ENCODE data around the gene CNTN4. TPM values are rescaled to one million over a fixed set of nuclear protein-coding genes. Genes with fewer than 3 reads are reported as not detected.

Gene CNTN4
- total RNA-seq, 1 donor from 2014 or later = 0.79 TPM

- no peak for FAIRE-seq
- Histone ChIP-seq H3K27me3 (ENCODE audit: control insufficient read depth, insufficient read depth, low read length) (no peaks in the 10 kb centered on the region), H3K36me3 (ENCODE audit: control insufficient read depth, insufficient read depth, low read length) (no peaks in the 10 kb centered on the region), H3K4me3 (ENCODE audit: low read depth, low read length) (no peak overlapping the region)
- TF ChIP-seq CTCF (IDR thresholded peaks at IDR 0.05; ENCODE audit: insufficient read depth, low read length, severe bottlenecking) = no peak
- DNase-seq (ENCODE audit: low read depth) = no peak
Measured at GRCh38 chr3:2372306-2372705, 273.6 kb downstream of the CNTN4 start.

GRCh38 chr3:2375376-2375775 lies 276.7 kb downstream of the CNTN4 start:
- FAIRE-seq (no peak), DNase-seq (ENCODE audit: low read depth) (no peak)
- TF ChIP-seq CTCF (IDR thresholded peaks at IDR 0.05; ENCODE audit: insufficient read depth, low read length, severe bottlenecking) = no peak
- Histone ChIP-seq H3K36me3 (ENCODE audit: control insufficient read depth, insufficient read depth, low read length) (no peaks in the 10 kb centered on the region), H3K4me3 (ENCODE audit: low read depth, low read length) (no peak overlapping the region), H3K27me3 (ENCODE audit: control insufficient read depth, insufficient read depth, low read length) (no peaks in the 10 kb centered on the region)

GRCh38 chr3:2377281-2377680 lies 278.6 kb downstream of the CNTN4 start:
- H3K27me3 ChIP-seq (ENCODE audit: control insufficient read depth, insufficient read depth, low read length) = no peaks in the 10 kb centered on the region
- no peak overlapping the region for H3K4me3 ChIP-seq (ENCODE audit: low read depth, low read length)
- FAIRE-seq (no peak), DNase-seq (ENCODE audit: low read depth) (no peak)
- H3K36me3 ChIP-seq (ENCODE audit: control insufficient read depth, insufficient read depth, low read length) = no peaks in the 10 kb centered on the region
- TF ChIP-seq CTCF (IDR thresholded peaks at IDR 0.05; ENCODE audit: insufficient read depth, low read length, severe bottlenecking) = no peak

- Histone ChIP-seq H3K27me3 (ENCODE audit: control insufficient read depth, insufficient read depth, low read length) (no peaks in the 10 kb centered on the region), H3K4me3 (ENCODE audit: low read depth, low read length) (no peak overlapping the region), H3K36me3 (ENCODE audit: control insufficient read depth, insufficient read depth, low read length) (no peaks in the 10 kb centered on the region)
- DNase-seq (ENCODE audit: low read depth) (no peak), FAIRE-seq (no peak)
- no peak for TF ChIP-seq CTCF (IDR thresholded peaks at IDR 0.05; ENCODE audit: insufficient read depth, low read length, severe bottlenecking)
Measured at GRCh38 chr3:2390926-2391532, 292.4 kb downstream of the CNTN4 start.

GRCh38 chr3:2391896-2392295 lies 293.2 kb downstream of the CNTN4 start:
- Histone ChIP-seq H3K36me3 (ENCODE audit: control insufficient read depth, insufficient read depth, low read length) (no peaks in the 10 kb centered on the region), H3K27me3 (ENCODE audit: control insufficient read depth, insufficient read depth, low read length) (no peaks in the 10 kb centered on the region), H3K4me3 (ENCODE audit: low read depth, low read length) (no peak overlapping the region)
- DNase-seq (ENCODE audit: low read depth) (no peak), FAIRE-seq (no peak)
- no peak for TF ChIP-seq CTCF (IDR thresholded peaks at IDR 0.05; ENCODE audit: insufficient read depth, low read length, severe bottlenecking)

- no peak overlapping the region for H3K4me3 ChIP-seq (ENCODE audit: low read depth, low read length)
- DNase-seq (ENCODE audit: low read depth) = peak; percentile 17
- TF ChIP-seq CTCF (IDR thresholded peaks at IDR 0.05; ENCODE audit: insufficient read depth, low read length, severe bottlenecking) = no peak
- FAIRE-seq = no peak
- H3K36me3 ChIP-seq (ENCODE audit: control insufficient read depth, insufficient read depth, low read length) = no peaks in the 10 kb centered on the region
- H3K27me3 ChIP-seq (ENCODE audit: control insufficient read depth, insufficient read depth, low read length) = no peaks in the 10 kb centered on the region
Measured at GRCh38 chr3:2392981-2393380, 294.3 kb downstream of the CNTN4 start.

Data from bronchial epithelial cell (primary cell).